Brain pericyte (primary cell): ENCODE results near the gene LAMA3.
A peak's percentile ranks its signal among the peaks of the same experiment; 100 is the strongest.

ENCODE experiments used
- DNase-seq: peaks from one replicate; pipeline ENCODE4 v3.0.0-alpha.2; 2012; ENCODE audit warnings: low read depth, low spot score

LAMA3 gene, protein sequence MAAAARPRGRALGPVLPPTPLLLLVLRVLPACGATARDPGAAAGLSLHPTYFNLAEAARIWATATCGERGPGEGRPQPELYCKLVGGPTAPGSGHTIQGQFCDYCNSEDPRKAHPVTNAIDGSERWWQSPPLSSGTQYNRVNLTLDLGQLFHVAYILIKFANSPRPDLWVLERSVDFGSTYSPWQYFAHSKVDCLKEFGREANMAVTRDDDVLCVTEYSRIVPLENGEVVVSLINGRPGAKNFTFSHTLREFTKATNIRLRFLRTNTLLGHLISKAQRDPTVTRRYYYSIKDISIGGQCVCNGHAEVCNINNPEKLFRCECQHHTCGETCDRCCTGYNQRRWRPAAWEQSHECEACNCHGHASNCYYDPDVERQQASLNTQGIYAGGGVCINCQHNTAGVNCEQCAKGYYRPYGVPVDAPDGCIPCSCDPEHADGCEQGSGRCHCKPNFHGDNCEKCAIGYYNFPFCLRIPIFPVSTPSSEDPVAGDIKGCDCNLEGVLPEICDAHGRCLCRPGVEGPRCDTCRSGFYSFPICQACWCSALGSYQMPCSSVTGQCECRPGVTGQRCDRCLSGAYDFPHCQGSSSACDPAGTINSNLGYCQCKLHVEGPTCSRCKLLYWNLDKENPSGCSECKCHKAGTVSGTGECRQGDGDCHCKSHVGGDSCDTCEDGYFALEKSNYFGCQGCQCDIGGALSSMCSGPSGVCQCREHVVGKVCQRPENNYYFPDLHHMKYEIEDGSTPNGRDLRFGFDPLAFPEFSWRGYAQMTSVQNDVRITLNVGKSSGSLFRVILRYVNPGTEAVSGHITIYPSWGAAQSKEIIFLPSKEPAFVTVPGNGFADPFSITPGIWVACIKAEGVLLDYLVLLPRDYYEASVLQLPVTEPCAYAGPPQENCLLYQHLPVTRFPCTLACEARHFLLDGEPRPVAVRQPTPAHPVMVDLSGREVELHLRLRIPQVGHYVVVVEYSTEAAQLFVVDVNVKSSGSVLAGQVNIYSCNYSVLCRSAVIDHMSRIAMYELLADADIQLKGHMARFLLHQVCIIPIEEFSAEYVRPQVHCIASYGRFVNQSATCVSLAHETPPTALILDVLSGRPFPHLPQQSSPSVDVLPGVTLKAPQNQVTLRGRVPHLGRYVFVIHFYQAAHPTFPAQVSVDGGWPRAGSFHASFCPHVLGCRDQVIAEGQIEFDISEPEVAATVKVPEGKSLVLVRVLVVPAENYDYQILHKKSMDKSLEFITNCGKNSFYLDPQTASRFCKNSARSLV (N-terminal part only)

DNA sequence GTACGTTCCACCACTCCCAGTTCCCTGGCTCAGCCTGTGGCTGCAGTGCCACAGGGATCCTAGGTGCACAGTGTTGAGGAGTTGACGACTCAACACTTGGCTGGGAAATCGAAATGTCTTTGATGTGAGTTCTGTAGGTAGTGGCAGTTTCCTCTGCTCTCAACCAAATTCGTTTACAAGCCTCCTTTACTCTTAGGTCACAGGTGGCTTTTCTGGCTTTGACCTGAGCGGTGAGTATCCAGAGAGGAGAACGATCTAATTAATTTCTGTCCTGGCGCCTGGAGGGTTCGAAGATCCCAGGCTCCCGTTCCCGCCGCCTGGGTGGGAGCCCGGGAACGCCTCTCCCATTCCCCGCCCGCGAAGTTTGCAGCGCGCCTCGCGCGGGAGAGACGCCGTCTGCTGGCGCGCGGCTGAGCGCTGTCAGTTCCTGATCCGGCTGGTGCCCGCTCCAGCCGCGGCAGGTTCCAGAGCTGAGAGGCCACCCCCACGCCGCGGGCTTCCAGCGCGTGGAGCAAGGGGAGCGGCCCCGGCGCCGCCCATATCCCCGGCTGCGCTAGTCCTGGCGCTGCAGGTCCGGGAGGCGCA, at the start of gene LAMA3:
TSS of gene LAMA3 (plus strand) at position 423 of the 585 bp plus-strand sequence. CDS start 231 bp downstream, outside the sequence.
- DNase-seq: no peak

DNA sequence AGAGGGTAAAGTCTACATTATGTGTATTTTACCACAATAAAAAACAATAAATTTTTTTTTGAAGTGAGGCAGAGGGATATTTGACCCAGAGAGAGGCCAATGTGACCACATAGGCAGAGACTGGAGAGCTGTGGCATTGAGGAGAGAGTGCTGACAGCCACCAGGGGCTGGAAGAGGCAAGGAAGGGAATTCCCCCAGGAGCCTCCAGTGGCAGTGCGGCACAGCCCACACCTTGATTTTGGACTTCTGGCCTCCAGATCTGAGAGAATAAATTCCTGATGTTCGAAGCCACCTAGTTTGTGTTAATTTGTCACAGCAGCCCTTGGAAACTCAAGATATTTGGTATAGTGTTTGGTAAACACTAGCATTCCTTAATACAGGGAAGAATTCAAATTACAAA, 49.2 kb upstream of the LAMA3 start:
- DNase-seq: no peak

DNA sequence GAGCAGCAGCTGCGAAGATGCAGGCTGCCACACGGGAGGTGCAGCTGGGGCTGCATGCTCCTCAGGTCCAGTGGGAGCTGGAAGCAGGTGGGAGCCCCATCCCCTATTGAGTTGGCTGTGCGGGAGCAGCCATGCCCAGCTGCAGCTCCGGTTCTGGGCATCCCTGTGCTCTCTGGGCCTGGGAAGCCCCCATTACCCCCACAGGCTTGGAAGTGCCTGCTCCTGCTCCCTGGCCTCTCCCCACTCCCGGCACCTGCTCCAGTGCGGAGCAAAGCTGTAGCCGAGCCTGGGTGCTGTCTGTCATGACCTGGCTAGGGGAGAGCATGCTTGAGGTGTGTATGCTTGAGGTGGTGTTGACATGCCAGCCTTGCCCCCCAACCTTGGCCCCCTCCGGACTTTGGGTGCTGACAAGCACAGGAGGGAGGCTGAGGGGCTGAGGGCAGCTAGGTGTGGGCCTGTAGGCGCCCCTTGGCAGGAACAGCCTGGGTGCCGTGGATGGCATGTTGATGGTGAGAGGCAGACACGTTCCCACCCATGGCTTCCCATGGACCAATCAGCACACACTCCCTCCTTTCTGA, 48.0 kb upstream of the LAMA3 start:
- no peak for DNase-seq

DNA sequence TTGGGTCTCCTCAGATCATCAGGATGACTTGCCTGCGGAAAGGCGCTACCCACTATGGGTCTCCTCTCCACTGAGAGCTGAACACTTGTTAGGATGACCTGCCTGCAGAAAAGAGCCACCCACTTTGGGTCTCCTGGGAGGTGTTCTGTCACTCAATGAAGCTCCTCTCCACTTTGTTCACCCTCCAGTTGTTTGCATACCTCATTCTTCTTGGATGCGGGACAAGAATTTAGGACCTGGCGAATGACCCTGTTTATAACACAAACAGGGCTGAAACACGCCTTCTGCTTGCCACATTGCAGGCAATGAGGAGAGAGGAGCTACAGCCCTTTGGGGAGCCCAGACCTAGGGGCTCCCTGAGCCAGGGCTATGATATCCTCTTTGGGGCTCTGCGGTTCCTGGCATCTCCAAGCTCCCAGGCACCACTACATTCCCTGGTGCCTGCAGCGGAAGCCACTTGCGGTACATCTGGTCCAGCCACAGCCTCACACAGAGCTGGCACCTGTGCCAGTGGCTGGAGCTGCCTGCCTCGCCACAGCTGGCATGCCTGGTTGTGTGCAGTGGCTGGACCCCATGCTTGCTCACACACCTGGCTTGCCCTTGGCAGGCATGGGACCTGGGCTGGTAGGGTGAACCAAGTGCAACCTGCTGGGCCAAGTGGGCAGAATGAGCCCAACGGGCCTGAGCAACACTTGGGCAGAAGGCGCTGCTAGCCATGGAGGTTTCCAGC, 47.2 kb upstream of the LAMA3 start:
- DNase-seq: no peak

DNA sequence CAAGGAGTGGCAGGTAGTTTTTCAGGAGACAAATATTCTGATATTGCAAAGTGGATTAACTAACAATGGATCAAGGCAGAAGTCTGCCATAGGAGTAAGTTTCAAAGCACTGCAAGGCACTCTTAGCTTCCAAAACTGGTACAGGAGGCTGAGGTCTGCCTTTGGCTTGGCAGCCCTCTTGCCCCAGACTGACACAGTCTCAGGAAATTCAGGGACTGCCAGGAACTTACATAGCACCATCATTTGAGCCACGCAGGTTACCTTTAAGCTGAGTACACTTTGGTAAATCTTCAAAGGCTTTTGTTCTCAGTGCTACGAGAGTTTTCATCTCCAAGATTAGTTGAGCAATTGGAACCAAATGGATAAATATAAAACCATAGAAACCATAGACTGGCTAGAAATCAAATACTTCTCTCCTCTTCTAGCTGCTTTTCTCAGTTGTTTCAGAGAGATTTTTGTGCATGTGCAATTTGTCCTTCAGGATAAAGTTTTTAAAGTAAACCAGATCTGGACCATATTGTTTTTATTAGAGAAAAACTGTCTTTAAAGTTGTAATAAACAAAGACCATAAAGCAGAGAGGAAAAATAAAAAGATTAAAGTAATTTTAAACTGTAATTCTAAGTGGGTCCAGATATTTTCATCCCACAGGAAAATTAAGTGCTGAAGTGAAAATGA, 45.3 kb upstream of the LAMA3 start:
- no peak for DNase-seq

DNA sequence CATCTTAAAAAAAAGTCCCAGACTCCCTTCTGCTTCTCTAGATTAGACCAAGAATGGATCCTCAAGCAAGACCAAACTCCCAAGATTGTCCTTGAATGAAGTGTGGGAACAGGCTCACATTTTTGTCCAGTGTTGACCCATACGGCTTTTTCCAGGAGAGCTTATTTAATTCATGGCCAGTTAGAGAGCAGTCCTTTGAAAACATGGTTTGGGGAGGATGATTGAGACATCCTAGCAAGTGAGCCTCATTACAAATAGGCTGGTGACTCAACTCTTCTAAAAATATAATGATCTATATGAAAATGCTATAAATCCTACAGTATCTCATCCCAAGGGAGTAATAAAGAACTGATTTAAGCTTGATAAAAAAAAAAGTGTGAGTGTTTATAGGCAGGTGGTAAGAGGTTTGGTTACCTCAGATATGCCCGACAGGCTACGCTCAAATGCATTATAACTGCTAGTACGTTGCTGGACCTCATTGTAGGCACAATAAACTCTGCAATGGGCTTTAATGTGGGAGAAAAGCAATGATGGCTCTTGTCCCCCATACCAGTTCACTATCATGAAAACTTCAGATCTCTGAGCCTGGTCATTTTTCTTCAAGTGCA, 43.6 kb upstream of the LAMA3 start:
- no peak for DNase-seq

DNA sequence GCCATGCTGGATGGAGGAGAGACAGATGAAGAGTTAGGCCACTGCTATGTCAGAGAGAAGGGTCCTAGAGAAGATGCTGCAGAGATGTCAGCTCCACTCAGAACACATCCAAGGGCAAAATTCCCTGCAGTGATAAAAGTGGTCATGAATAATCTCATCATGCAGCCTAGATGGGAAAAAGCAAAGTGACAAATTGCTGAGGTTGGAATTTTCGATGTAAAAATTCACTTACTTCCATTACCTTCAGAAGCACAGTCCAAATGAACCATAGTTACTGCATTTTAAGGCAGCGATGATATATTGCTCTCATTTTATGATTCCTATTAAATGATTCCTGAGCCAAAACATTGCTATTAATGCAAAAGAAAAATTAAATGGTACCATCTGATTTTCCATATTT, 43.0 kb upstream of the LAMA3 start:
- no peak for DNase-seq

DNA sequence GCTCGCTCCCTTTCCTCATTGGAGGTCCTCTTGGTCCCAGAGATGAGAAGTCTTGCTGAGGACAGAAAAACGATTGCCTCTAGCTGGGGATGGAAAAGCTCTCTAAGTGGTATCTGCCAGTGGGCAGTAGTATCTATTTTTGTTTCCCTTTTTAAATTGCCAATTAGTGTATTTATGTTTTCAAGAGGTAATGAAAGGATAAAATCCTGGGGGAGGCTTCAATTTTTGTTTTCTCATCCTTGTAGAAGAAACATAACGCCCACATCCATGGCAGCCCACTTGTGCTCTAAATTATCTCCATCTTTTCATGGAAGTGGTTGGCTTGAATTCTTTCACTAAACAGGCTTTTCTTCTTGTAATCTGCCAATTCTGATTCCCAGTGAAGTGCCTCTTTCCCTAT, 40.8 kb upstream of the LAMA3 start:
- no peak for DNase-seq

DNA sequence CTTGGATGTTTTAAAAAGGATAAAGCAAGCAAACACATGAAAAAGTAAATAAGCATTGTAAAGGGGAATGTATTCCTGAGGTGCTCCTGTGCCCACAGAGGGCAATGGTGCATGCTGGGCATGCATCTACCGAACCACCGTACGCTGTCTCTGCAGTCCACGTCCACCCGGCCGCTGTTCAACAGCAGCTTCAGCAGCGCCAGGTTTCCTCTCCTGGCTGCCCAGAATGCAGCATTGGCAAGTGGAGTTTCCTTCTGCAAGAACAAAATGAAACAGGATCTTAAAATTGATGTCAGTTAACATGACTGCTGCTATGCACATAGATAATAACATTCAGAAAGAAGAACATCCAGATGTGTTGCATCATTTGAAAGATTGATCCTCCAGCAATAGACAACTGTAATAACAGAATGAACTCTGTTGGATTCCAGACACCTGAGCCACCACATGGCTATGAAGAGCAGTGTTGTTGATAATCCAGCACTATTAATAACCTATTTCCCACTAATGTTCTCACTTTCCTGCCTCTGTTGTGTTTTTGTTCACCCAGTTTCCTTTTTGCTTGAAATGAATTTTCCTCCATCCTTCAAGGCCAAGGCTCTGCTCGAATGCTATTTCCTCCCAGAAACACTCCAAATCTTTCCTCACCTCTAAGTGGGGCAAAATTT, 40.2 kb upstream of the LAMA3 start:
- no peak for DNase-seq

DNA sequence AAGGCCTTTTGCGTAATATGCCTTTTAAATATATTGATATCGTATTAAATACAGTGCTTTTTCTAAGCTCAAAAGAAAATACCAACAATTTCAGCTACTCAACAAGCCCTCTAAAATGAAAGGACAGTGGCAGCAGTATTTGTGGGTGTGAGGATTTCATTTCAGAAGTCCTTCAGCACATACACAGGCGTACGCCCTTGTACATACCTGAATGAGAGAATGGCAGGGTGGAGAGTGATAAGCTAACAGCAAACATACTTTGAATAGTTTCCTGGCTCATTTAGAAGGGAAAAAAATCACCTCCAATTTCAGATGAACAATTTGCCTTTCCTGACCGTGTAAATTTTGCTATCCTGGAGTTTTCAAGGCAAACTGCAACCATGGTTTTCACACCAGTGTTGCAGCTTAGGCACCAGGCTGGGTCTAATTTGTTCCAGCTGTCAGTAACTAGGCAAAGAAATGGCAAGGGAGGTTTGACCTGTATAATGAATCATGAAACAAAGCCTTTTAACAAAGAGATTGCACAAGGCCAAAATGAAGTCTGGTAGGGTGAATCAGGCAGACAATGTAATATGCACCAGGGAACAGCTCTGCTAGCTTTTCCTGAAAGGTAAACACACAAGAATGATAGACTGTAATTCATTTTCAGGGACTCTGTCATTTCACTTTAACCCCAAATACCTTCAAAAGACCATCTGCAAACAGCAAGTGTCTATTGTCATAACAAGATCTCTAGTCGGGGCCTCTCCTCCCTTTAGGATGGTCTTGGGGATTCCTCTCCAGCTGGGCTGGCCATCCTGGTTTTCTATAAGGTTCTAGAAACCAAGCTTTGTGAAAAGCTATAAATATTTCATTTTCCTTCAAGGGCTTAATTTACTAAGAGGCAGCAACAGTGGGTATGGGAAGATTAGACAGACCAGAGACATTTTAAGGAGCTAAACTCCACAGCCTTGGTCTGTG, 38.0 kb upstream of the LAMA3 start:
- peak; percentile 32 for DNase-seq

DNA sequence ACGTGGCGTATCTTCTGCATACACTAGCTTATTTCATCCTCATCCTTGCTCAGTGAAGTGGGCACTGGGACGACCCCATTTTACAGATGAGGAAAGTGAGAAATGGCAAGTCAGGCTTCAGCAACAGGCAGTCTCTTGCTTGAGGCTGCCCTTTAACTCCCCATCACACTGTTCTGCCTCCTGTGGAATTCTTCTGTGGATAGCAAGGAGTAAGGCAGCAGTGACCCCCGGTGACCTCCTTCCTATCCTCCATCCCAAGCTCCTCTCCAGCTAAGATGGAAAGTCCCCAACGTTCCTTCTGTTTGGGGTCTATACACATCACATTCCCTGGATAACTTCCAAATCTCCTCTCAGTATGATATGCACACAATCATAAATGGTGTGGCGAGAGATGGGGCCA, 37.0 kb upstream of the LAMA3 start:
- DNase-seq: no peak

DNA sequence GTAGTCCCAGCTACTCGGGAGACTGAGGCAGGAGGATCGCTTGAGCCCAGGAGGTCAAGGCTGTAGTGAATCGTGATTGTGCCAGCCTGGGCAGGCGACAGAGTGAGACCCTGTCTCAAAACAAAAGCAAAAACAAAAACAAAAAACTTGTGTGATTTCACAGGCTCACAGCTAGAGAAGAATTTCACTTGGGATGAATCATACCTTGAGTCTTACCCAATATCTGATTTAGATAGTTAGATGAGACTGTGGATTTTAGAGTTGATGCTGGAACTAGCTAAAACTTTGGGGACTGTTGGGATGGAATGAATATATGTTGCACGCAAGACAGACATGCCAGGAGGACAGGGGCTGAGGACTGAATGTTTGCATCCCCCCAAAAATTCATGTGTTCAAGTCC, 31.0 kb upstream of the LAMA3 start:
- DNase-seq: no peak

DNA sequence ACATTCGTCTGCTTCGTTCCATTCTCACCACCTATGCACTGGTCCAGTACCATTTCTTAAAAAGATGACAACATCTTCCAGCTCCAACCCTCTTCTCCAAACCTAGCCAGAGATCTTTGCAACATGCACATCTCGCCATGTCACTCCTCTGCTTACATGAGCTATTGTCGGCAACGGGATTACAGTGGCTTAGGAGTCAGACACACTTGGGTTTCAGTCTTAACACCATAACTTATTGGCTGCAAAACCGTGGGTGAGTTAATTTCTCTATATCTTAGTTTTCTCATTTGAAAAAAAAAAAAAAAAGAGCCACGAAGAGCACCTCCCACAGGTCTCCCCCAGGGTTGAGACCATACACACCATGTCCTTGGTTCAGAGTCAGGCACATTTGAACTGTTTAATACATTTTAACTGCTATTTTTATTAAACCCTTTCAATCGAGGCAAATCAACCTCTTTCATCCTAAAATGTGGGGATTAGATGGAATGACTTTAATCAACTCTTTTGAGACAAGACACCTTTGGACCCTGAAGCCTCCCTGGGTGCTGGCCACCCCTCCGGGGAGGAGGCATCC, 27.4 kb upstream of the LAMA3 start:
- no peak for DNase-seq

DNA sequence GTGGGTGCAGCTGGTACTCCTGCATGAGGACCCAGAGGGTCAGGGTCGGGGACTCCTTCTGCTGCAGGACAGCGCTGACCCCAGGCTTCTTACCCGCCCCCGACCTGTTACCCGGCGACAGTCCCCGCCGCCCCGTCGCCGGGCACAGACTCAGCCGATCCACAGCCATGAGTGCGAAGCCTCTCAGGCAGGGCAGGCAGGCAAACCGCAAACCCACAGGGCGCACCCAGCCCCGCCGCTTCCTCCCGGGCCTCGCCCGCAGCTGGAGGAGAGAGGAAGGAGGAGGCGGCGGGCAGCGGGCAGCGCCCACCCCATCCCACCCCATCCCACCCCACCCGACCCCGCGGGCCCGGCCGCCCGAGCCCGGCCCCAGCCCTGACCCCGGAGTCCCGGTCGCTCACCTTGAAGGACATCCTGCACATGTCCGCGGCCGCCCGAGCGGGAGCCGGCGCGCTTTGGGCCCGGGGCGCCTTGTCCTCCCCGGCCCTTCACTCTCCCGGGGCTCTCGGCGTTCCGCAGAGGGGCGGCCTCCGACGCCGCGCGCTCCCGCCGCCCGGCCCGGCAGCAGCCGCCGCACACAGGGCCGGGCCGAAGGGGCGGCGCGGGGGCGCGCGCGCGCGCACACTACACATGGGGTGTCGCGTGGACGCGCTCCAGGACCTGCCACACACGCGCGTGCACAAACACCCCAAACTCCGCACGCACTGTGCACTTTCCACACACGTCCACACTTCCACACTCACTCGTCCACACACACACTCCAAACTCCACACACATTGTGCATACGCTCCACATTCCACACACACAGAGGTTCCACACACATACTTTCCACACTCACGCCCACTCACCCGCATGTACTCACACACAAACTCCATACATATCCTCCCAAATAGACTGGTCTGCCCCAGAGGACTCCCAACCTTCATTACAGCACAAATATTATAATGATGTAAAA, 26.7 kb upstream of the LAMA3 start, which contains the start of gene ANKRD29:
TSS of gene ANKRD29 (minus strand) at position 603 of the 955 bp plus-strand sequence. CDS start at position 422, 181 bp downstream.
- no peak for DNase-seq

DNA sequence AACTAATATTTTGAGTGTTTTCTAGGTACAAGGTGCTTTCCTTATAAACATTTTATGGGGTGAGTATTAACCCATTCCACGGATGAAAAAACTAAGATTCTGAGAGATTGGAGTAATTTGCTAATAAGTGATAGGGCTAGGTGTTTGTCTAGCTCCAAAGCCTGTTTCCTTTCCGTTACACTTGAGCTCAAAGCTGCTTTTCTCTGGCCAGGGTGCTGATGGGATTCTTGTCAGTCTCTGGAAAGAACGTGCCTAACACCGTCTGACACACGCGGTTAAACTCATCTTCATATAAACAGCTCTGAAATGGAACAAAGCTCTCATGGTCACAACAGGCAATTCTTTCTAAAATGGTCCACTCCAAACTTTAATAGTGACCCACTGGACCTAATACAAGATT, 24.6 kb upstream of the LAMA3 start:
- no peak for DNase-seq

DNA sequence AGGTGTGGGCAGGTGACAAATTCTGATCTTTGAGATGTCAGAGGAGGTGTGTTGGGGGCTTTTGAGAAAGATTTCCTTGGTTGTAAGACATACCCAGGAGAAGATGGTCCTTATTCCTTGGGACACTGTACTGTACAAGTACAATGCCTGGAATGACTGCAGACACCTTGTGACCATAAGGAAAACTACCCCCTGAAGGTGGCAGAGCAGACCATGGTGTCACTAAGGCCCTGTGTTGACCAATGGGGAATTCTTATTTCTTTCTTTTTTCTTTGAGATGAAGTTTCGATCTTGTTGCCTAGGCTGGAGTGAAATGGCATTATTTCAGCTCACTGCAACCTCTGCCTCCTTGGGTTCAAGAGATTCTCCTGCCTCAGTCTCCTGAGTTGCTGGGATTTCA, 22.1 kb upstream of the LAMA3 start:
- DNase-seq: no peak
